IMR-90 (cell line): ENCODE measurements around the gene DOCK4.

ENCODE experiments used
- BHLHE40 ChIP-seq: fragments of 150-350 bp; IDR thresholded peaks from 2 replicates; pipeline ENCODE4 v1.6.1; 2016; ENCODE audit warnings: mild to moderate bottlenecking, low read depth, low read length
- CEBPB ChIP-seq: IDR thresholded peaks from 2 replicates; pipeline ENCODE4 v1.6.1; 2012; ENCODE audit warnings: low read depth, low read length, improper control_type of control experiment
- CTCF ChIP-seq: conservative IDR thresholded peaks from 2 replicates; pipeline ENCODE4 v1.5.1; 2012; ENCODE audit warnings: mild to moderate bottlenecking, low read depth, low read length, improper control_type of control experiment
- FOS ChIP-seq: fragments of 150-350 bp; IDR thresholded peaks from 2 replicates; pipeline ENCODE4 v1.6.1; 2016; ENCODE audit warnings: low read depth, low read length
- MAFK ChIP-seq: IDR thresholded peaks from 2 replicates; pipeline ENCODE4 v1.6.1; 2012; ENCODE audit warnings: low read depth, low read length, improper control_type of control experiment
- MAZ ChIP-seq: IDR thresholded peaks from 2 replicates; pipeline ENCODE4 v1.6.1; 2012; ENCODE audit warnings: low read depth, mild to moderate bottlenecking, low read length, improper control_type of control experiment, moderate library complexity, borderline replicate concordance
- NFE2L2 ChIP-seq: fragments of 150-350 bp; IDR thresholded peaks from 2 replicates; pipeline ENCODE4 v1.6.1; 2016; ENCODE audit warnings: low read depth, mild to moderate bottlenecking, low read length
- POLR2A ChIP-seq: IDR thresholded peaks from 2 replicates; pipeline ENCODE4 v1.6.1; 2012; ENCODE audit warnings: mild to moderate bottlenecking, low read depth, low read length
- RAD21 ChIP-seq: IDR thresholded peaks from 2 replicates; pipeline ENCODE4 v1.6.1; 2012; ENCODE audit warnings: low read length, improper control_type of control experiment
- RCOR1 ChIP-seq: IDR thresholded peaks from 2 replicates; pipeline ENCODE4 v1.6.1; 2012; ENCODE audit warnings: mild to moderate bottlenecking, low read length, improper control_type of control experiment; ENCODE audit not compliant: insufficient replicate concordance
- RFX5 ChIP-seq: IDR thresholded peaks from 2 replicates; pipeline ENCODE4 v1.8.0; 2012; ENCODE audit warnings: low read depth, mild to moderate bottlenecking, low read length, moderate library complexity
- SMC3 ChIP-seq: fragments of 150-350 bp; IDR thresholded peaks from 2 replicates; pipeline ENCODE4 v1.6.1; 2016; ENCODE audit warnings: low read depth, mild to moderate bottlenecking, antibody characterized with exemption, low read length, moderate library complexity
- TF ChIP-seq, protein P1 (sequence below): fragments of 150-350 bp; IDR thresholded peaks from 2 replicates; pipeline ENCODE4 v1.6.1; 2017; ENCODE audit warnings: mild to moderate bottlenecking, antibody characterized with exemption, low read length, low read depth

- TF ChIP-seq CTCF (no peak), FOS (no peak), SMC3 (no peak), MAFK (no peak), CEBPB (no peak), POLR2A (no peak), RCOR1 (no peak), MAZ (no peak), BHLHE40 (no peak), RAD21 (no peak), NFE2L2 (no peak), RFX5 (no peak)
- TF ChIP-seq, protein P1, sequence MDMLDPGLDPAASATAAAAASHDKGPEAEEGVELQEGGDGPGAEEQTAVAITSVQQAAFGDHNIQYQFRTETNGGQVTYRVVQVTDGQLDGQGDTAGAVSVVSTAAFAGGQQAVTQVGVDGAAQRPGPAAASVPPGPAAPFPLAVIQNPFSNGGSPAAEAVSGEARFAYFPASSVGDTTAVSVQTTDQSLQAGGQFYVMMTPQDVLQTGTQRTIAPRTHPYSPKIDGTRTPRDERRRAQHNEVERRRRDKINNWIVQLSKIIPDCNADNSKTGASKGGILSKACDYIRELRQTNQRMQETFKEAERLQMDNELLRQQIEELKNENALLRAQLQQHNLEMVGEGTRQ = no peak
Observed at GRCh38 chr7:112009081-112009480, 197.1 kb downstream of the DOCK4 start.
